Amniotic epithelial cell (primary cell): ENCODE data around the gene USP15.
"Not testable (repeated sequence)": the region's sequence is repeated elsewhere in the genome, so short reads cannot be mapped to it uniquely, and the experiment has no call there.

Source experiments
- DNase-seq: peaks from one replicate; pipeline ENCODE4 v3.0.0-alpha.2; 2010; ENCODE audit warnings: low read depth

Gene USP15

GRCh38 chr12:62328296-62328921, 68.2 kb downstream of the USP15 start:
- DNase-seq, result no peak

GRCh38 chr12:62331306-62331705, 71.1 kb downstream of the USP15 start:
- no peak for DNase-seq

DNA sequence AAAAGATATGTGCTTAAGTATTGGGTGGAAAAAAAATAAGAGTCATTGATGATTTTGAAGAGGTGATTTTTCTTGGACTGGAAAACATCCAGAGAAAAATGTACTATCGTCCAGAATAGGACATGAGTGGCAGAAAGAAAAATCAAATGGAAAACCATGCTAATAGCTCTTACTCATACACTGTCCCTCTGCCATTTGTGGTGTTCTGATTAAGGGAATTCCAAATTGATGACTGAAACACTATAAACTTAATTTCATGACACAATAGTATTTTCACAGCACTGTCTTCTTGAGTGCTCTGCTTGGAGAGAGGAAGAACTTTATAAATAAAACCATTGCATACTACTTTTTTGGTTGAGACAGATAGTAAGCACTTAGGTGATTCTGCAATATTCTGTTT, 72.4 kb downstream of the USP15 start:
- DNase-seq, result peak; percentile 39

GRCh38 chr12:62335057-62335456, 74.9 kb downstream of the USP15 start:
- DNase-seq, result no peak

DNA sequence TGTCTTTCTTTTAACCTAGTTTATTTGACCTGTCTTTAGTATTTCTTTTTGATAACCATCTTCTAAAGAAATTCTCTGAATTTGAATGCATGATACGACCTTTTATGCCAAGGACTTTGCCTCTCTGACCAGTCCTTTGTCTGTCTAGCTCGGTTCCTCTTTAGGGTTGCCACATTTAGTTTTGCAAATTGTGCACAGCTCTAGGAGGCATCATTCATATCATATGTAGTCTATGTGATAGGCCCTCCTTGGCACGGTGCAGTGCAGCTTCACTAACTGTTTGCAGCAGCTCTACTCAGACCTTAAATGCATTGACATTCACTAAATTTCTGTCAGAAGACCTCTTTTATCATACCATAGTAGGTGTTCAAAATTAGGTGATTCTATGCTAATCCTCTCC, 75.6 kb downstream of the USP15 start:
- DNase-seq, result no peak

DNA sequence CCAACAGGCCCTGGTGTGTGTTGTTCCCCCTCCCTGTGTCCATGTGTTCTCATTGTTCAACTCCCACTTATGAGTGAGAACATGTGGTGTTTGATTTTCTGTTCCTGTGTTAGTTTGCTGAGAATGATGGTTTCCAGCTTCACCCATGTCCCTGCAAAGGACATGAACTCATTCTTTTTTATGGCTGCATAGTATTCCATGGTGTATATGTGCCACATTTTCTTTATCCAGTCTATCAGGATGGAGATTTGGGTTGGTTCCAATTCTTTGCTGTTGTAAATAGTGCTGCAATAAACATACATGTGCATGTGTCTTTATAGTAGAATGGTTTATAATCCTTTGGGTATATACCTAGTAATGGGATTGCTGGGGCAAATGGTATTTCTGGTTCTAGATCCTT, 77.4 kb downstream of the USP15 start:
- DNase-seq, result not testable (repeated sequence)

DNA sequence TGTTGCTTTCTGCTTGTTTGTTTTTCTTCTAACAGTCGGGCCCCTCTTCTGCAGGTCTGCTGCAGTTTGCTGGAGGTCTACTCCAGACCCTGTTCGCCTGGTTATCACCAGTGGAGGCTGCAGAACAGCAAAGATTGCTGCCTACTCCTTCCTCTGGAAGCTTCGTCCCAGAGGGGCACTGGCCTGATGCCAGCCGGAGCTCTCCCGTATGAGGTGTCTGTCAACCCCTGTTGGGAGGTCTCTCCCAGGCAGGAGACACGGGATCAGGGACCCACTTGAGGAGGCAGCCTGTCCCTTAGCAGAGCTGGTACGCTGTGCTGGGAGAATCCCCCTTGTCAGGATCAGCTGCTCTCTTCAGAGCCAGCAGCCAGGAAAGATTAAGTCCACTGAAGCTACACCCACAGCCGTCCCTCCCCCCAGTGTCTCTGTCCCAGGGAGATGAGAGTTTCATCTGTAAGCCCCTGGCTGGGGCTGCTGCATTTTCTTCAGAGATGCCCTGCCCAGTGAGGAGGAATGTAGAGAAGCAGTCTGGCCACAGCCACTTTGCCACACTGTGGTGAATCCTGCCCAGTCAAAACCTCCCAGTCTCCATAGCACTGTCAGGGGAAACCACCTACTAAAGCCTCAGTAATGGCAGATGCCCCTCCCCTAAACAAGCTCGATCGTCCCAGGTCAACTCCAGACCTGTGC, 82.6 kb downstream of the USP15 start:
- not testable (repeated sequence) for DNase-seq

DNA sequence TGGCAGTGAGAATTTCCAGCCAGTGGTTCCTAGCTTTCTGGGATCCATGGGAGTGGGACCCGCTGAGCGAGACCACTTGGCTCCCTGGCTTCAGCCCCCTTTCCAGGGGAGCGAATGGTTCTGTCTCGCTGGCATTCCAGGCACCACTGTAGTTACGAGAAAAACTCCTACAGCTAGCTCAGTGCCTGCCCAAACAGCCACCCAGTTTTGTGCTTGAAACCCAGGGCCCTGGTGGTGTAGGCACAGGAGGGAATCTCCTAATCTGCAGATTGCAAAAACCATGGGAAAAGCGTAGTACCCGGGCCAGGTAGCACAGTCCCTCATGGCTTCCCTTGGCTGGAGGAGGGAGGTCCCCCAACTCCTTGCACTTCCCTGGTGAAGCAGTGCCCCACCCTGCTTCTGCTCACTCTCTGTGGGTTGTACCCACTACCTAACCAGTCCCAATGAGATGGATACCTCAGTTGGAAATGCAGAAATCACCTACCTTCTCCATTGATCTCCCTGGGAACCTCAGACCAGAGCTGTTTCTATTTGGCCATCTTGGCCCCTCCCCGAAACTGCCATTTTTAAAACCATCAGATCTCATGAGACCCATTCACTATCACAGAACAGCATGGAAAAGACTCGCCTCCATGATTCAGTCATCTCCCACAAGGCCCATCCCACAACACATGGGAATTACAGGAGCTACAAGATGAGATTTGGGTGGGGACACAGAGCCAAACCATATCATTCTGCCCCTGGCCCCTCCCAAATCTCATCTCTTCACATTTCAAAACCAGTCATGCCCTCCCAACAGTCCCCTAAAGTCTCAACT, 83.3 kb downstream of the USP15 start:
- not testable (repeated sequence) for DNase-seq

DNA sequence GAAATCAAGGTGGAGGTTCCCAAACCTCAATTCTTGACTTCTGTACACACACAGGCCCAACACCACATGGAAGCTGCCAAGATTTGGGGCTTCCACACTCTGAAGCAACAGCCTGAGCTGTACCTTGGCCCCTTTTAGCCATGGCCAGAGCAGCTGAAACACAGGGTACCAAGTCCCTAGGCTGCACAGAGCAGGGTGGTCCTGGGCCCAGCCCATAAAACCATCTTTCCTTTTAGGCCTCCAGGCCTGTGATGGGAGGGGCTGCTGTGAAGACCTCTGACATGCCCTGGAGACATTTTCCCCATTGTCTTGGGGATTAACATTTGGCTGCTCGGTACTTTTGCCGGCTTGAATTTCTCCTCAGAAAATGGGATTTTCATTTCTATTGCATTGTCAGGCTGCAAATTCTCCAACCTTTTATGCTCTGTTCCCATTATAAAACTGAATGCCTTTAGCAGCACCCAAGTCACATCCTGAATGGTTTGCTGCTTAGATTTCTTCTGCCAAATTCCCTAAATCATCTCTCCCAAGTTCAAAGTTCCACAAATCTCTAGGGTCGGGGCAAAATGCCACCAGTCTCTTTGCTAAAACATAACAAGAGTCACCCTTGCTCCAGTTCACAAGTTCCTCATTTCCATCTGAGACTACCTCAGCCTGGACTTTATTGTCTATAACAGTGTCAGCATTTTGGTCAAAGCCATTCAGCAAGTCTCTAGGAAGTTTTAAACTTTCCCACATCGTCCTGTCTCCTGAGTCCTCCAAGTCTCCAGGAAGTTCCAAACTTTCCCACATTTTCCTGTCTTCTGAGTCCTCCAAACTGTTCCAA, 84.7 kb downstream of the USP15 start:
- DNase-seq, result not testable (repeated sequence)

- DNase-seq, result no peak
Measured at GRCh38 chr12:62345667-62346066, 85.5 kb downstream of the USP15 start.

- DNase-seq, result no peak
Measured at GRCh38 chr12:62346817-62347216, 86.6 kb downstream of the USP15 start.

GRCh38 chr12:62347922-62348650, 87.9 kb downstream of the USP15 start:
- DNase-seq, result peak; percentile 27

GRCh38 chr12:62350554-62350953, 90.3 kb downstream of the USP15 start:
- no peak for DNase-seq

DNA sequence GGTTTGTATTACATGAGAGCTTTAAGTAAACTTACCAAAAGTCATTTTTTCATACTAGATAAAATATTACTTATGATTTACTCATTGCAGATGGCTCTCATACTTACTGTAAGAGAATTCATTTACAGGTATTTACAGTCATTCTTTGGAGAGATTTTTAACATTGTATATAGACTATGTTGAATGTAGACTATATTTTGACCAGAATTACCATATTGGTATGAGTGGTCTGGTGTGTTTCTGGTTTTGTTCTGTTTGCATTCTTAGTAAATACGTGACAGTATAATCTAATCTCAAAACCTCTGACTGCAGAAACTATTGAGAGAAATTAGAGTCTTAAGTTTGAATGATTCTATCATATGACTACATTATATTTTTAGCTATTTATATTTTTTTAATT, 91.1 kb downstream of the USP15 start:
- DNase-seq, result no peak

- peak; percentile 82 for DNase-seq
Measured at GRCh38 chr12:62361048-62361447, 100.8 kb downstream of the USP15 start.

DNA sequence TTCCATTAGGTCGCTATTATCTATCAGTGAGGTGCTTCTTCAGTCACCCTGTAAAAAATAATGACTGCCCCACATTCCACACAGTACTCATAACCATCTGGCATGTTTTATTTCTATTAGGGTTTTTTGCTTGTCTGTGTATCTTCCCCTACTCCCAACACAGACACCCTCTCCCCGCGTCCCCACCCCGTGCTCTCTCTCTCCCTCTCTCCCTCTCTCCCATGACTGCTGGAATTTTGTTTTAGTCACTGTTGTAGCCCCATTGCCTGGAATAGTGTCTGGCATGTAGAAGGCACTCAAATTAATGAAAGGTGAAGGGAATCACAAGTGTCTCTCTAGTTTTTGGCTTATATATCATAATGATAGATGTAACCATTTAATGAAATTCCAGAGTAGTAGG, 103.3 kb downstream of the USP15 start:
- no peak for DNase-seq

DNA sequence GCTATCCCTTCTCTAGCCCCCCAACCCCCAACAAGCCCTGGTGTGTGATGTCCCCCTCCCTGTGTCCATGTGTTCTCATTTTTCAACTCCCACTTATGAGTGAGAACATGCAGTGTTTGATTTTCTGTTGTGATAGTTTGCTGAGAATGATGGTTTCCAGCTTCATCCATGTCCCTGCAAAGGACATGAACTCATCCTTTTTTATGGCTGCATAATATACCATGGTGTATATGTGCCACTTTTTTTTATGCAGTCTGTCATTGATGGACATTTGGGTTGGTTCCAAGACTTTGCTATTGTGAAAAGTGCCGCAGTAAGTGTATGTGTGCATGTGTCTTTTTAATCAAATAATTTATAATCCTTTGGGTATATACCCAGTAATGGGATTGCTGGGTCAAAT, 104.5 kb downstream of the USP15 start:
- DNase-seq, result not testable (repeated sequence)

DNA sequence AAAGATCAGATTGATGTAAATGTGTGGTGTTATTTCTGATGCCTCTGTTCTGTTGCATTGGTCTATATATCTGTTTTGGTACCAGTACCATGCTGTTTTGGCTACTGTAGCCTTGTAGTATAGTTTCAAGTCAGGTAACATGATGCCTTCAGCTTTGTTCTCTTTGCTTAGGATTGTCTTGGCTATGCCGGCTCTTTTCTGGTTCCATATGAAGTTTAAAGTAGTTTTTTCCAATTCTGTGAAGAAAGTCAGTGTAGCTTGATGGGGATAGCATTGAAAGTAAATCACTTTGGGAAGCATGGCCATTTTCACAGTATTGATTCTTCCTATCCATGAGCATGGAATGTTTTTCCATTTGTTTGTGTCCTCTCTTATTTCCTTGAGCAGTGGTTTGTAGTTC, 105.6 kb downstream of the USP15 start:
- not testable (repeated sequence) for DNase-seq

DNA sequence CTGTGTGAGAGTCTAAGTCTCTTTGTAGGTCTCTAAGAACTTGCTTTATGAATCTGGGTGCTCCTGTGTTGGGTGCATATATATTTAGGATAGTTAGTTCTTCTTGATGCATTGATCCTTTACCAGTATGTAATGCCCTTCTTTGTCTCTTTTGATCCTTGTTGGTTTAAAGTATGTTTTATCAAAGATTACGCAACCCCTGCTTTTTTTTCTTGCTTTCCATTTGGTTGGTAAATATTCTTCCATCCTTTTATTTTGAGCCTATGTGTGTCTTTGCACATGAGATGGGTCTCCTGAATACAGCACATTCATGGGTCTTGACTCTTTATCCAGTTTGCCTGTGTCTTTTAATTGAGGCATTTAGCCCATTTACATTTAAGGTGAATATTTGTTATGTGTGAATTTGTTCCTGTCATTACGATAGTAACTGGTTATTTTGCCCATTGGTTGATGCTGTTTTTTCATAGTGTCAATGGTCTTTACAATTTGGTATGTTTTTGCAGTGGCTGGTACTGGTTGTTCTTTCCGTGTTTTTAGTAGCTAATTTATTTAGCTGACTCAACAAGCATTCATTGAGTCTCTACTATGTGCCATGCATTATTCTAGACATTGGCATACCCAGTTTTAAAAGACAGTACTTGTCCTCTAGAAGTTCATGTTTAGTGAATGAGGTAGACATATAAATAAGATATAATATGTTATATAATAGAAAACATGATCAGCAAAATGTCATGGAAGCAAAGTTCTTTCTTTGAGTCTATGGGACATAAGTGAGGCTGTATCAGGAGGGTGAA, 108.4 kb downstream of the USP15 start:
- not testable (repeated sequence) for DNase-seq

GRCh38 chr12:62370189-62370588, 110.0 kb downstream of the USP15 start:
- no peak for DNase-seq

DNA sequence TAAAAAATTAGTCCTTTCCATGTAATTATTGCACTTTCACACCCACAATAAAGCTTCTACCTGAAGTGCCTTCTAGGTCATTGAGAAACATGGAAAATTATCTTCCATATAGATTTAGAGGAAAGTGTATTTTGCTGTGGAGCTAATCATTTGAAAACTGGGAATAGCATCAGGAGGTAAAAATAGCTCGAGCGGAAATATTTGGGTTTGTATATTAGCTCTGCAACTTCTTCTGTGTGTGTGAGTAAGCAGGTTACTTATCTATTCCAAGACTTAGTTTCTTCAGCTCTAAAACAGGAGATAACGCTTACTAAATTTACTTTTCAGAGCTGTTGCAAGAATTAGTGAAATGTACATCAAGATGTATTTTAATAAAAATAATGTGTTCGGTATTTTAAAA, 111.5 kb downstream of the USP15 start:
- peak; percentile 33 for DNase-seq
